ENCODE results near the gene TTLL5. TPM values are rescaled to one million over a fixed set of nuclear protein-coding genes. Genes with fewer than 3 reads are reported as not detected.
A peak's percentile ranks its signal among the peaks of the same experiment; 100 is the strongest.

TTLL5 gene
- total and polyA plus RNA-seq, 9 of the 15 experiments (the other 6 are each of a cell fraction or from before 2014, with no cell fraction given): 4.1 to 18.9 (median 12.6) TPM

- POLR2A ChIA-PET: no interaction called here
- no peaks in the 10 kb centered on the region for H4K20me1 ChIP-seq (replicated peaks; ENCODE audit: control insufficient read depth, insufficient read depth, low read length)
- no TSS peak for BruUV-seq (replicated peaks)
- in situ Hi-C loops (cut with MboI) (loop anchor here (10.0 to 25.0 kb wide), 2 partner anchors 675 to 943 kb away; partner anchors contain the start of gene ESRRB), intact Hi-C loops (cut with micrococcal nuclease) (loop anchor here (1.0 to 10.0 kb wide), 5 partner anchors 83 to 933 kb away; no protein-coding TSS in a partner anchor)
- FAIRE-seq (no peak), ATAC-seq (no peak), DNase-seq (ENCODE audit: extremely low read depth in 1 of 4, low spot score in 3 of 4) (peak in 2 of 4 experiments; percentile 2 to 5)
- TF ChIP-seq ZBTB33 (CRISPR knock-in tag; IDR thresholded peaks at IDR 0.05): 0 out of 2 replicates have a peak, but pooled peaks have one; percentile 39
- TF ChIP-seq BDP1 (IDR thresholded peaks at IDR 0.05; ENCODE audit: insufficient read depth, insufficient read length): no peak
- no peak overlapping the region for H3K27ac ChIP-seq (ENCODE audit: extremely low read depth, low read depth, low read length)
- H3K4me1 ChIP-seq (replicated peaks in 1 of 2; ENCODE audit: control insufficient read depth in 2 of 2, insufficient read depth in 2 of 2, low read length in 2 of 2): no peaks in the 10 kb centered on the region
- H3K4me3 ChIP-seq: no peak overlapping the region
- no peaks in the 10 kb centered on the region for H3K27me3 ChIP-seq (ENCODE audit: control insufficient read depth in 2 of 2, insufficient read depth in 2 of 2, low read length in 2 of 2)
- H2AFZ ChIP-seq (ENCODE audit: low read depth, low read length): no peak overlapping the region
- CTCF ChIA-PET (ENCODE audit: low intra/inter-chr PET ratio): interaction anchor here (0.8 to 2.1 kb wide), 2 partner anchors 267 to 271 kb away, joined by 3 to 13 read pairs; partner anchors contain the start of gene TGFB3
- peaks cover 8% of the 10 kb centered on the region; the same call in 1 of the 3 replicates for H3K36me3 ChIP-seq (ENCODE audit: control insufficient read depth, insufficient read depth, low read length)
- H3K79me2 ChIP-seq (ENCODE audit: control insufficient read depth, insufficient read depth, low read length): no peaks in the 10 kb centered on the region
- no peaks in the 10 kb centered on the region for H3K9me1 ChIP-seq (ENCODE audit: control insufficient read depth, insufficient read depth, low read length)
- H3K9me3 ChIP-seq (replicated peaks; ENCODE audit: control insufficient read depth, insufficient read depth, low read depth, low read length): no peaks in the 10 kb centered on the region
- no peak overlapping the region for H3K9ac ChIP-seq (ENCODE audit: insufficient read depth in 1 of 2, low read depth in 2 of 2, low read length in 2 of 2)
- WGBS (ENCODE audit: insufficient coverage, low coverage, missing lambda C conversion rate): no CpG with 5 or more reads among the region's 4 CpGs
- H3K4me2 ChIP-seq (ENCODE audit: insufficient read depth, low read length): no peak overlapping the region
Measured at GRCh38 chr14:75711796-75712211, 50.8 kb downstream of the TTLL5 start.

- POLR2A ChIA-PET: interaction anchor here (0.9 kb wide), 1 partner anchor 172 kb away, joined by 3 read pairs; no protein-coding TSS in a partner anchor
- CTCF ChIA-PET (ENCODE audit: low intra/inter-chr PET ratio): no interaction called here
- H3K4me1 ChIP-seq (replicated peaks in 1 of 2; ENCODE audit: control insufficient read depth in 2 of 2, insufficient read depth in 2 of 2, low read length in 2 of 2): peaks cover 0 to 6% of the 10 kb centered on the region in 2 experiments; a peak in 3 of 5 replicates
- H3K9me3 ChIP-seq (replicated peaks; ENCODE audit: control insufficient read depth, insufficient read depth, low read depth, low read length): no peaks in the 10 kb centered on the region
- WGBS (ENCODE audit: insufficient coverage, low coverage, missing lambda C conversion rate): 50% methylated on average over 2 of the region's 2 CpGs
- no peak overlapping the region for H3K27ac ChIP-seq (ENCODE audit: extremely low read depth, low read depth, low read length)
- H3K79me2 ChIP-seq (ENCODE audit: control insufficient read depth, insufficient read depth, low read length): no peaks in the 10 kb centered on the region
- no peaks in the 10 kb centered on the region for H3K9me1 ChIP-seq (ENCODE audit: control insufficient read depth, insufficient read depth, low read length)
- no peak overlapping the region for H3K9ac ChIP-seq (ENCODE audit: insufficient read depth in 1 of 2, low read depth in 2 of 2, low read length in 2 of 2)
- FAIRE-seq (no peak), DNase-seq (ENCODE audit: extremely low read depth in 1 of 4, low spot score in 3 of 4) (no peak), ATAC-seq (no peak)
- intact Hi-C loops (cut with micrococcal nuclease): loop anchor here (5.0 to 10.0 kb wide), 2 partner anchors 147 to 930 kb away; no protein-coding TSS in a partner anchor
- BruUV-seq (replicated peaks): no TSS peak
- H4K20me1 ChIP-seq (replicated peaks; ENCODE audit: control insufficient read depth, insufficient read depth, low read length): no peaks in the 10 kb centered on the region
- in situ Hi-C loops (cut with MboI): loop anchor here (5.0 to 25.0 kb wide), 3 partner anchors 267 to 940 kb away; partner anchors contain the start of genes ESRRB and TGFB3
- peaks cover 5% of the 10 kb centered on the region; the same call in 1 of the 3 replicates for H3K36me3 ChIP-seq (ENCODE audit: control insufficient read depth, insufficient read depth, low read length)
- no peak overlapping the region for H3K4me2 ChIP-seq (ENCODE audit: insufficient read depth, low read length)
- H2AFZ ChIP-seq (ENCODE audit: low read depth, low read length): no peak overlapping the region
- no peaks in the 10 kb centered on the region for H3K27me3 ChIP-seq (ENCODE audit: control insufficient read depth in 2 of 2, insufficient read depth in 2 of 2, low read length in 2 of 2)
- no peak overlapping the region for H3K4me3 ChIP-seq
- TF ChIP-seq NFYB (IDR thresholded peaks at IDR 0.05; ENCODE audit: extremely low read depth, insufficient read length) (no peak), ZNF212 (CRISPR knock-in tag; IDR thresholded peaks at IDR 0.05) (no peak), NR0B1 (IDR thresholded peaks at IDR 0.05; ENCODE audit: partially characterized antibody) (no peak), ZNF740 (CRISPR knock-in tag; IDR thresholded peaks at IDR 0.05) (no peak), ZNF740 (tag; IDR thresholded peaks at IDR 0.05) (no peak), MNT (conservative IDR thresholded peaks at IDR 0.05) (no peak)
Measured at GRCh38 chr14:75714991-75715390, 53.9 kb downstream of the TTLL5 start.
